GM19023 (cell line): ENCODE measurements around the gene NPAS3.
"Not testable (repeated sequence)": the region's sequence is repeated elsewhere in the genome, so short reads cannot be mapped to it uniquely, and the experiment has no call there.

ENCODE experiments used
- ATAC-seq: cut with Tn5 transposase; IDR thresholded peaks from one replicate; pipeline ENCODE4 v1.9.1; 2021; ENCODE audit warnings: mild to moderate bottlenecking, moderate library complexity; ENCODE audit not compliant: unreplicated experiment

NPAS3 gene

GRCh38 chr14:33068040-33068439, 129.4 kb downstream of the NPAS3 start:
- no peak for ATAC-seq

GRCh38 chr14:33068626-33069025, 129.9 kb downstream of the NPAS3 start:
- ATAC-seq = no peak

GRCh38 chr14:33070475-33070874, 131.8 kb downstream of the NPAS3 start:
- no peak for ATAC-seq

GRCh38 chr14:33073023-33073422, 134.3 kb downstream of the NPAS3 start:
- no peak for ATAC-seq

- no peak for ATAC-seq
Observed at GRCh38 chr14:33081259-33081658, 142.6 kb downstream of the NPAS3 start.

- ATAC-seq = no peak
Observed at GRCh38 chr14:33085799-33086198, 147.1 kb downstream of the NPAS3 start.

GRCh38 chr14:33088274-33088673, 149.6 kb downstream of the NPAS3 start:
- ATAC-seq = not testable (repeated sequence)

- ATAC-seq = no peak
Observed at GRCh38 chr14:33098016-33098415, 159.3 kb downstream of the NPAS3 start.

GRCh38 chr14:33103489-33103888, 164.8 kb downstream of the NPAS3 start:
- no peak for ATAC-seq

GRCh38 chr14:33103966-33104365, 165.3 kb downstream of the NPAS3 start:
- ATAC-seq = no peak

GRCh38 chr14:33110737-33111443, 172.2 kb downstream of the NPAS3 start:
- ATAC-seq = no peak

- ATAC-seq = no peak
Observed at GRCh38 chr14:33114331-33114730, 175.7 kb downstream of the NPAS3 start.

- ATAC-seq = no peak
Observed at GRCh38 chr14:33118668-33119067, 180.0 kb downstream of the NPAS3 start.

- no peak for ATAC-seq
Observed at GRCh38 chr14:33120341-33120740, 181.7 kb downstream of the NPAS3 start.

GRCh38 chr14:33120966-33121365, 182.3 kb downstream of the NPAS3 start:
- no peak for ATAC-seq

- no peak for ATAC-seq
Observed at GRCh38 chr14:33123281-33123680, 184.6 kb downstream of the NPAS3 start.

- no peak for ATAC-seq
Observed at GRCh38 chr14:33126433-33126832, 187.8 kb downstream of the NPAS3 start.

- ATAC-seq = no peak
Observed at GRCh38 chr14:33127531-33127930, 188.9 kb downstream of the NPAS3 start.

GRCh38 chr14:33131801-33132200, 193.1 kb downstream of the NPAS3 start:
- no peak for ATAC-seq

- no peak for ATAC-seq
Observed at GRCh38 chr14:33134162-33134561, 195.5 kb downstream of the NPAS3 start.

- ATAC-seq = no peak
Observed at GRCh38 chr14:33134975-33135374, 196.3 kb downstream of the NPAS3 start.

GRCh38 chr14:33150666-33151428, 212.2 kb downstream of the NPAS3 start:
- ATAC-seq = no peak
